ENCODE measurements around the gene GNPTG.

Gene GNPTG

DNA sequence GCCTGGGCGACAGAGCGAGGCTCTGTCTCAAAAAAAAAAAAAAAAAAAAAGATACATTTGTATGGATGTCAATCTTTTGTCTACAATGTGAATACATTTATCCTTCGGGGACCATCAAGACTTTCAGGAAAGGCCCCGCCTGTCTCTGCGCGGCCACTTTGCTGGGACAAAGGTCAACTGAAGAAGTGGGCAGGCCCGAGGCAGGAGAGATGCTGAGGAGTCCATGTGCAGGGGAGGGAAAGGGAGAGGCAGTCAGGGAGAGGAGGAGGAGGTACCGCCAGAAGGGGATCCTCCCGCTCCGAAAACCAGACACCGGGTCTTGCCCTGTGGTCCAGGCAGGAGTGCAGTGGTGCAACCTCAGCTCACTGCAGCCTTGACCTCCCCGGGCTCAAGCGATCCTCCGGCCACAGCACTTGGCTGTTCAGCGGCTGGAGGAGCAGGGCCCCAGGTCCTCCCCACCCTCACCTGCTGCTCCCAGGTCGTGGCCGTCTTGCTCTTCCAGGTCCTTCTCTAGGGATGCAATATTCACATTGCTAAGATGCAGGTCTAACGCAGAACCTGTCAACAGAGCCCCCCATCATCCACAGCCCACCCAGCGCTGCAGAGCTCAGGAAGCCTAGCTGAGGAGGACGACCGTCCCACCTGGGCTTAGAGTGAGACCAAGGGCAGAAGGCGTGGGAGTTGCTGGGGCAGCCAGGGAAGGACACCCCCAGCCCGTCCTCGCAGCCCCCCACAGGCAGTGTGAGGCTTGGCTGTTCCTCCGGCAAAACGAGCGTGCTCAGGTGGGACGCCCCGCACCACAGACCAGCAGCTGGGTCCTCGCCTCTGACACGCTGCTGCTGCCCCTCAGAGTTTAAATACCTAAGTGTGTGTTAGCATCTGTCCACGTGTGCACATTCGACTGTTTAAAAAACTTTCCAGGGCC is 19.6 kb downstream of the GNPTG start:
- no peaks in the 10 kb centered on the region for H4K20me1 ChIP-seq (ENCODE audit: insufficient read depth, low read length)
- peaks cover 30% of the 10 kb centered on the region for H3K79me2 ChIP-seq (ENCODE audit: low read length)
- H3K9ac ChIP-seq (ENCODE audit: low read length): no peak overlapping the region
- no peaks in the 10 kb centered on the region for H3K27me3 ChIP-seq (ENCODE audit: low read depth, low read length)
- no peaks in the 10 kb centered on the region for H3K4me1 ChIP-seq (ENCODE audit: low read length)
- TF ChIP-seq CTCF (IDR thresholded peaks at IDR 0.05; ENCODE audit: low read depth, low read length) (no peak), EZH2phosphoT487 (IDR thresholded peaks at IDR 0.05; ENCODE audit: low read depth) (no peak)
- no peaks in the 10 kb centered on the region for H3K9me3 ChIP-seq (ENCODE audit: insufficient read depth, low read length)
- H3K27ac ChIP-seq (ENCODE audit: low read length): no peak overlapping the region
- H3K4me2 ChIP-seq (ENCODE audit: low read length): no peak overlapping the region
- no peak overlapping the region for H3K4me3 ChIP-seq (ENCODE audit: low read length)
- peaks cover 18% of the 10 kb centered on the region for H3K36me3 ChIP-seq (replicated peaks; ENCODE audit: low read depth, low read length)
- no peak overlapping the region for H2AFZ ChIP-seq (ENCODE audit: low read depth, low read length)

DNA sequence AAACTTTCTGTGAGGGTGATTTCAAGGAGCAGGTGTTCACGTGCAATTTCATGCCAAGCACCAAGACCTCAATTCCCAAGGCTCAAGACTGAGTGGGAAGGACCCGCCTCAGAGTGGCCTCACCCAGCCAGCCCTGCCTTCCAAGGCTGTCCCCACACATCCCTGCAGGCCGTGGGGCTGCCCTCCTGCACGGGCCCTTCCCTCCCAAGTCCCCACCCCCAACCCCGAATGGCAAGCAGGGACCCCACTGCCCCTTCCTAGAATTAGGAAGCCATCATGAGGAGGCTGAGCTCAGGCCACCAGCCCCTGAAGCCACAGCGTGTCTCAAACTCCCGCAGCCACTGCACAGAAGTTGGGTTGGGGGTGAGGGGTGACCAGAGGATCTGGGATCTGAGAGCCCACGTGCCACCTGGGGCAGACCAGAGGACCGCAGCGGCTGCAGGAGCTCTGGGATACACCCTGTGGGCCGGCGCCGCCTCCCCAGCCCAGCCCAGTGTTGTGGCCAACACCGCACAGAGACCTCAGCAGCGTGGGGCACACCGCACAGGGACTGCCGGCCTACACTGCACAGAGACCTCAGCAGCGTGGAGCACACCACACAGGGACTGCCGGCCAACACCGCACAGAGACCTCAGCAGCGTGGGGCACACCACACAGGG is 20.7 kb downstream of the GNPTG start:
- H3K4me1 ChIP-seq (ENCODE audit: low read length): no peaks in the 10 kb centered on the region
- no peak overlapping the region for H3K4me2 ChIP-seq (ENCODE audit: low read length)
- H3K4me3 ChIP-seq (ENCODE audit: low read length): no peak overlapping the region
- H3K27me3 ChIP-seq (ENCODE audit: low read depth, low read length): no peaks in the 10 kb centered on the region
- H3K27ac ChIP-seq (ENCODE audit: low read length): no peak overlapping the region
- no peak overlapping the region for H2AFZ ChIP-seq (ENCODE audit: low read depth, low read length)
- no peak overlapping the region for H3K9ac ChIP-seq (ENCODE audit: low read length)
- H3K9me3 ChIP-seq (ENCODE audit: insufficient read depth, low read length): no peaks in the 10 kb centered on the region
- peaks cover 1% of the 10 kb centered on the region; the same call in 1 of the 2 replicates for H4K20me1 ChIP-seq (ENCODE audit: insufficient read depth, low read length)
- peaks cover 18% of the 10 kb centered on the region for H3K36me3 ChIP-seq (replicated peaks; ENCODE audit: low read depth, low read length)
- H3K79me2 ChIP-seq (ENCODE audit: low read length): peaks cover 41% of the 10 kb centered on the region
- TF ChIP-seq CTCF (IDR thresholded peaks at IDR 0.05; ENCODE audit: low read depth, low read length): no peak
- no peak for TF ChIP-seq EZH2phosphoT487 (IDR thresholded peaks at IDR 0.05; ENCODE audit: low read depth)

DNA sequence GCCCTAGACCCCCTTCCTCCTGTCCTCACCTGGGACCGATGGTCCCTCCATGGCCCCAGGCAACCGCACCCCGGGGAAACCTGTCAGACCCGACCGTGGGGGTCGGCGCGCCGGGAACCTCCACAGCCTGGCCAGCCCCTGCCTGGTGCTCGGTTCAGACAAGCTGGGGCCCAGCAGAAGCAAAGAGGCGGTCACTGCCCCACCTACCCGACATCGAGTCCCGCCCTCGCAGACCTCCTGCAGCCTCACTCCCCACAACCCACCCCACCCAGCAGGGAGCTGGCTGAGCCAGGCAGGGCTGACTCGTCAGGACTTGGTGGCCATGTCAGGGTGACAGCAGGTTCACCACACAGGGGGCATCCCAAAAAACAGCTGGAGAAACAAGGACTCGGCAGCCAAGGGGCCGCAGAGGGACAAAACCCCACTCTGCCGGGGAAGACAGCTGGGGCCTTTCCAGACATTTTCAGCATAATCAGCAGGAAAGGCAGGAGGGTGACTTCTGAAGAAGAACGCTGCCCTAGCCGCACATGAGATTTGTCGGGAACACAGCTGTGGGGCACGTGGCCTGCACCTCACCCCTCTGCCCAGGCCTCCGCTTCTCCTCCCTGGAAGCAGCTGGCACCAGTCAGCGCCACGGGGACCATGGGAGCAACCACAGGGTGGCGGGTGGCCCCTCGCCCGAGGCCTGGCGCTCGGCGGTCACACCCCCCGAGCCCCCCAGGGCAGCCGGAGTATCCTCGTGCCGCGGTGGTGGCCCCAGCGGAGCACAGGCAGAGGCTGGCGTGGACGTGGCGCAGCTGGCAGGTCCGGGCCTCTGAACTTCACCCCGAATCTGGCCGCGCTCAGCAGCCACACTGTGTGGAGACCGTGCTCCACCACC is 22.9 kb downstream of the GNPTG start:
- no peak overlapping the region for H3K9ac ChIP-seq (ENCODE audit: low read length)
- H3K27me3 ChIP-seq (ENCODE audit: low read depth, low read length): no peaks in the 10 kb centered on the region
- H3K79me2 ChIP-seq (ENCODE audit: low read length): peaks cover 61% of the 10 kb centered on the region
- no peak overlapping the region for H2AFZ ChIP-seq (ENCODE audit: low read depth, low read length)
- H3K4me1 ChIP-seq (ENCODE audit: low read length): peaks cover 12% of the 10 kb centered on the region
- no peaks in the 10 kb centered on the region for H3K9me3 ChIP-seq (ENCODE audit: insufficient read depth, low read length)
- no peak overlapping the region for H3K27ac ChIP-seq (ENCODE audit: low read length)
- no peak overlapping the region for H3K4me3 ChIP-seq (ENCODE audit: low read length)
- peaks cover 22% of the 10 kb centered on the region for H3K36me3 ChIP-seq (replicated peaks; ENCODE audit: low read depth, low read length)
- H3K4me2 ChIP-seq (ENCODE audit: low read length): no peak overlapping the region
- TF ChIP-seq EZH2phosphoT487 (IDR thresholded peaks at IDR 0.05; ENCODE audit: low read depth): no peak
- no peak for TF ChIP-seq CTCF (IDR thresholded peaks at IDR 0.05; ENCODE audit: low read depth, low read length)
- H4K20me1 ChIP-seq (ENCODE audit: insufficient read depth, low read length): peaks cover 15% of the 10 kb centered on the region

Data from OCI-LY3 (cell line).